Left ventricle myocardium inferior (tissue), 1 donor: ENCODE results near the gene RPLP2. TPM values are rescaled to one million over a fixed set of nuclear protein-coding genes. Genes with fewer than 3 reads are reported as not detected.

Source experiments
- DNase-seq: peaks from one replicate; pipeline ENCODE4 v3.0.0-alpha.2; 2020
- H3K27ac ChIP-seq: fragments of 200-600 bp; replicated peaks from 2 replicates; pipeline ENCODE4 v1.8.0; 2021
- H3K27me3 ChIP-seq: fragments of 200-600 bp; 2 replicates; pipeline ENCODE4 v1.8.0; 2021; ENCODE audit warnings: low read depth
- H3K36me3 ChIP-seq: fragments of 200-600 bp; 2 replicates; pipeline ENCODE4 v1.8.0; 2021
- H3K4me1 ChIP-seq: fragments of 200-600 bp; 2 replicates; pipeline ENCODE4 v1.8.0; 2021
- H3K4me3 ChIP-seq: fragments of 200-600 bp; 2 replicates; pipeline ENCODE4 v1.8.0; 2021; ENCODE audit warnings: mild to moderate bottlenecking, moderate library complexity
- H3K9me3 ChIP-seq: fragments of 200-600 bp; replicated peaks from 2 replicates; pipeline ENCODE4 v1.8.0; 2021
- CTCF ChIP-seq: fragments of 200-600 bp; IDR thresholded peaks from 2 replicates; pipeline ENCODE4 v1.8.0; 2021; ENCODE audit warnings: antibody characterized with exemption, mild to moderate bottlenecking, borderline replicate concordance
- intact Hi-C: fragments of 100-400 bp; cut with micrococcal nuclease; formaldehyde crosslinking; loops from one replicate; pipeline ENCODE4 v1.11.0; 2022
- total RNA-seq: library from RNA; stranded (reverse); fragmentation: NEBNext Ultra II Directional; extraction: Animal tissue kit (Norgen Biotek cat#: 25700); gene quantifications from one replicate; pipeline ENCODE4 v1.2.1, GENCODE V29; 2021
- donor health status: DM: no; HTN: yes; CAD: no; lungs with severe emphysema.

RPLP2 gene
- total RNA-seq, 1 donor from 2014 or later = 871 TPM

- intact Hi-C loops = no loop called here
- no peak for TF ChIP-seq CTCF
- no peak overlapping the region for H3K27ac ChIP-seq
- peaks cover 16% of the 10 kb centered on the region for H3K4me1 ChIP-seq
- DNase-seq = no peak
- peaks cover 10% of the 10 kb centered on the region for H3K36me3 ChIP-seq
- no peaks in the 10 kb centered on the region for H3K9me3 ChIP-seq
- peaks cover 36% of the 10 kb centered on the region for H3K27me3 ChIP-seq
- H3K4me3 ChIP-seq = no peak overlapping the region
These were observed 21.6 kb upstream of the RPLP2 start for GRCh38 chr11:788009-788640.

GRCh38 chr11:788953-789940 is 20.5 kb upstream of the RPLP2 start:
- Histone ChIP-seq H3K36me3 (peaks cover 10% of the 10 kb centered on the region), H3K4me3 (peak overlapping the region; percentile 34), H3K4me1 (peaks cover 7% of the 10 kb centered on the region), H3K27ac (no peak overlapping the region), H3K9me3 (no peaks in the 10 kb centered on the region), H3K27me3 (peaks cover 36% of the 10 kb centered on the region)
- no peak for DNase-seq
- intact Hi-C loops = no loop called here
- TF ChIP-seq CTCF = no peak

DNA sequence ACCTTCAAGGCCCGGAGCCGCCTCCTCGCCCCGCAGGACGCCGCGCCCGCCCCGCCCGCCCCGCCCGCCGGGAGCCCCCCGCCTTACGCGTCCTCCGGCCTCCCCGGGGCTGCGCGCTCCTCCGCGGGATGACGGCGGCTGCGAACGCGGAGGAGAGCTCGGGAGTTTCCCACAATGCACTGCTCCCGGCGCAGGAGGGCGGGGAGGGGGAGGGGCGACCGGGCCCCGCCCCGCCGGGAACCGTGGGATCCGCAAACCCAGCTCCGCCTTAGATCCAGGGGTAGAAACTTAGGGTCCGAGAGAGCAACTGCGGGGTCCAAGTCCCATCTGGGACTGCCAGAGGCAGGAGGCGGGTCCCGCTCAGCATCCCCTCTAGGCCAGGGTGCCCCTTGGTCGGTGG is 19.8 kb upstream of the RPLP2 start, which contains the start of gene CEND1:
TSS of gene CEND1 (minus strand) at position 148 of the 400 bp plus-strand sequence. CDS start 1,514 bp downstream, outside the sequence.
- H3K27ac ChIP-seq = no peak within 1 kb of the TSS
- peaks cover 36% of the 10 kb centered on the region for H3K27me3 ChIP-seq
- no peak for TF ChIP-seq CTCF
- DNase-seq = no peak
- H3K36me3 ChIP-seq = peaks cover 10% of the 10 kb centered on the region
- peaks cover 13% of the 10 kb centered on the region for H3K4me1 ChIP-seq
- intact Hi-C loops = no loop called here
- H3K9me3 ChIP-seq = no peaks in the 10 kb centered on the region
- H3K4me3 ChIP-seq = peak within 1 kb of the TSS; percentile 34

- Histone ChIP-seq H3K27ac (no peak overlapping the region), H3K36me3 (peaks cover 10% of the 10 kb centered on the region), H3K4me3 (no peak overlapping the region), H3K4me1 (peaks cover 23% of the 10 kb centered on the region), H3K9me3 (no peaks in the 10 kb centered on the region), H3K27me3 (peaks cover 36% of the 10 kb centered on the region)
- intact Hi-C loops = no loop called here
- TF ChIP-seq CTCF = no peak
- DNase-seq = no peak
These were observed 18.8 kb upstream of the RPLP2 start for GRCh38 chr11:790721-791564.
